Osteocyte (in vitro differentiated cells): Measurements from ENCODE around the gene ASTN1. TPM values are rescaled to one million over a fixed set of nuclear protein-coding genes. Genes with fewer than 3 reads are reported as not detected.

Experiments
- DNase-seq: peaks from one replicate; pipeline ENCODE4 v3.0.0; 2021; ENCODE audit warnings: mixed read lengths; ENCODE audit not compliant: unreplicated experiment; ENCODE audit errors: extremely low spot score
- H3K27ac Mint-ChIP-seq: one replicate; pipeline ENCODE4 v1.8.0; 2021; ENCODE audit warnings: mild to moderate bottlenecking, mixed read lengths; ENCODE audit not compliant: unreplicated experiment
- H3K27me3 Mint-ChIP-seq: one replicate; pipeline ENCODE4 v1.8.0; 2021; ENCODE audit warnings: mixed read lengths; ENCODE audit not compliant: unreplicated experiment
- H3K36me3 Mint-ChIP-seq: one replicate; pipeline ENCODE4 v1.8.0; 2021; ENCODE audit warnings: mixed read lengths; ENCODE audit not compliant: unreplicated experiment
- H3K4me1 Mint-ChIP-seq: one replicate; pipeline ENCODE4 v1.8.0; 2021; ENCODE audit warnings: mixed read lengths; ENCODE audit not compliant: unreplicated experiment
- H3K4me3 Mint-ChIP-seq: one replicate; pipeline ENCODE4 v1.8.0; 2021; ENCODE audit warnings: mild to moderate bottlenecking, moderate library complexity, mixed read lengths; ENCODE audit not compliant: unreplicated experiment
- H3K9me3 Mint-ChIP-seq: one replicate; pipeline ENCODE4 v1.8.0; 2021; ENCODE audit warnings: mixed read lengths; ENCODE audit not compliant: unreplicated experiment
- CTCF ChIP-seq: fragments of 200-600 bp; sonication (generic); IDR thresholded peaks from 2 replicates; pipeline ENCODE4 v1.5.0; 2021; ENCODE audit warnings: antibody characterized with exemption, mild to moderate bottlenecking, moderate library complexity
- total RNA-seq: library from RNA; stranded (reverse); gene quantifications from 2 replicates; pipeline ENCODE4 v1.2.1, GENCODE V29; 2021

ASTN1 gene
- total RNA-seq, 1 donor from 2014 or later: not detected

GRCh38 chr1:176893625-176894352, 270.7 kb downstream of the ASTN1 start:
- H3K36me3 Mint-ChIP-seq: no peaks in the 10 kb centered on the region

GRCh38 chr1:176888471-176889032, 276.0 kb downstream of the ASTN1 start:
- H3K27me3 Mint-ChIP-seq: no peaks in the 10 kb centered on the region
- no peak overlapping the region for H3K4me3 Mint-ChIP-seq
- no peaks in the 10 kb centered on the region for H3K9me3 Mint-ChIP-seq
- H3K36me3 Mint-ChIP-seq: no peaks in the 10 kb centered on the region
- no peak for TF ChIP-seq CTCF
- no peaks in the 10 kb centered on the region for H3K4me1 Mint-ChIP-seq
- no peak overlapping the region for H3K27ac Mint-ChIP-seq
- no peak for DNase-seq

More at GRCh38 chr1:176893625-176894352, 270.7 kb downstream of the ASTN1 start:
- Mint-ChIP-seq H3K27ac (no peak overlapping the region), H3K9me3 (no peaks in the 10 kb centered on the region), H3K4me1 (peaks cover 8% of the 10 kb centered on the region), H3K4me3 (no peak overlapping the region), H3K27me3 (no peaks in the 10 kb centered on the region)
- DNase-seq: no peak
- TF ChIP-seq CTCF: no peak

GRCh38 chr1:176885751-176886150, 278.8 kb downstream of the ASTN1 start:
- no peak overlapping the region for H3K4me3 Mint-ChIP-seq
- no peak for TF ChIP-seq CTCF
- no peak overlapping the region for H3K27ac Mint-ChIP-seq
- no peaks in the 10 kb centered on the region for H3K36me3 Mint-ChIP-seq
- DNase-seq: no peak
- no peaks in the 10 kb centered on the region for H3K27me3 Mint-ChIP-seq
- no peaks in the 10 kb centered on the region for H3K9me3 Mint-ChIP-seq
- H3K4me1 Mint-ChIP-seq: no peaks in the 10 kb centered on the region

GRCh38 chr1:176885341-176885740, 279.2 kb downstream of the ASTN1 start:
- Mint-ChIP-seq H3K4me1 (no peaks in the 10 kb centered on the region), H3K36me3 (no peaks in the 10 kb centered on the region), H3K27me3 (no peaks in the 10 kb centered on the region), H3K9me3 (no peaks in the 10 kb centered on the region), H3K4me3 (no peak overlapping the region), H3K27ac (no peak overlapping the region)
- TF ChIP-seq CTCF: no peak
- no peak for DNase-seq

- Mint-ChIP-seq H3K9me3 (no peaks in the 10 kb centered on the region), H3K36me3 (no peaks in the 10 kb centered on the region), H3K27me3 (no peaks in the 10 kb centered on the region), H3K4me1 (no peaks in the 10 kb centered on the region), H3K27ac (no peak overlapping the region), H3K4me3 (no peak overlapping the region)
- DNase-seq: no peak
- no peak for TF ChIP-seq CTCF
Measured at GRCh38 chr1:176884911-176885310, 279.6 kb downstream of the ASTN1 start.
